Measurements from ENCODE around the gene MAP7D2. TPM values are rescaled to one million over a fixed set of nuclear protein-coding genes. Genes with fewer than 3 reads are reported as not detected.

The MAP7D2 gene
- total RNA-seq, 4 donors from 2014 or later: 0.19 to 0.83 (median 0.44) TPM

GRCh38 chrX:20015945-20016615 lies 100.6 kb downstream of the MAP7D2 start:
- no peaks in the 10 kb centered on the region for H3K36me3 ChIP-seq
- TF ChIP-seq POLR2A (IDR thresholded peaks at IDR 0.05; ENCODE audit: low read depth): no peak
- no peak overlapping the region for H3K4me3 ChIP-seq
- intact Hi-C loops (cut with DNase I): no loop called here
- WGBS: 70% methylated on average over 9 of the region's 9 CpGs
- no peak overlapping the region for H3K27ac ChIP-seq (replicated peaks in 1 of 4)
- no peak for DNase-seq (ENCODE audit: extremely low spot score)
- no peaks in the 10 kb centered on the region for H3K27me3 ChIP-seq
- H3K9me3 ChIP-seq: peaks cover 0 to 24% (median 0%) of the 10 kb centered on the region in 4 donors
- H3K4me1 ChIP-seq: no peaks in the 10 kb centered on the region

GRCh38 chrX:20015422-20015821 lies 101.3 kb downstream of the MAP7D2 start:
- Histone ChIP-seq H3K27ac (replicated peaks in 1 of 4) (no peak overlapping the region), H3K27me3 (no peaks in the 10 kb centered on the region), H3K9me3 (peaks cover 0 to 24% (median 0%) of the 10 kb centered on the region in 4 donors), H3K4me1 (no peaks in the 10 kb centered on the region), H3K36me3 (no peaks in the 10 kb centered on the region), H3K4me3 (no peak overlapping the region)
- 33% methylated on average over 1 of the region's 1 CpG for WGBS
- no peak for DNase-seq (ENCODE audit: extremely low spot score)
- no peak for TF ChIP-seq EP300 (IDR thresholded peaks at IDR 0.05)
- TF ChIP-seq POLR2A (IDR thresholded peaks at IDR 0.05; ENCODE audit: low read depth): no peak
- TF ChIP-seq POLR2AphosphoS5 (IDR thresholded peaks at IDR 0.05): no peak
- no peak for TF ChIP-seq CTCF (IDR thresholded peaks at IDR 0.05)
- intact Hi-C loops (cut with DNase I): no loop called here

GRCh38 chrX:20011608-20012007 lies 105.1 kb downstream of the MAP7D2 start:
- Histone ChIP-seq H3K36me3 (no peaks in the 10 kb centered on the region), H3K4me1 (no peaks in the 10 kb centered on the region), H3K9me3 (peaks cover 0 to 20% (median 0%) of the 10 kb centered on the region in 4 donors), H3K27ac (replicated peaks in 1 of 4) (no peak overlapping the region), H3K4me3 (no peak overlapping the region), H3K27me3 (no peaks in the 10 kb centered on the region)
- intact Hi-C loops (cut with DNase I): no loop called here
- TF ChIP-seq POLR2A (IDR thresholded peaks at IDR 0.05; ENCODE audit: low read depth) (no peak), POLR2AphosphoS5 (IDR thresholded peaks at IDR 0.05) (no peak), CTCF (IDR thresholded peaks at IDR 0.05) (no peak), EP300 (IDR thresholded peaks at IDR 0.05) (no peak)
- WGBS: 83% methylated on average over 4 of the region's 4 CpGs
- no peak for DNase-seq (ENCODE audit: extremely low spot score)

GRCh38 chrX:20007962-20008622 lies 108.6 kb downstream of the MAP7D2 start:
- DNase-seq (ENCODE audit: extremely low spot score): no peak
- Histone ChIP-seq H3K4me1 (no peaks in the 10 kb centered on the region), H3K4me3 (no peak overlapping the region), H3K27me3 (no peaks in the 10 kb centered on the region), H3K27ac (replicated peaks in 1 of 4) (no peak overlapping the region), H3K9me3 (no peaks in the 10 kb centered on the region), H3K36me3 (no peaks in the 10 kb centered on the region)
- no peak for TF ChIP-seq POLR2AphosphoS5 (IDR thresholded peaks at IDR 0.05)
- no peak for TF ChIP-seq EP300 (IDR thresholded peaks at IDR 0.05)
- TF ChIP-seq POLR2A (IDR thresholded peaks at IDR 0.05; ENCODE audit: low read depth): no peak
- TF ChIP-seq CTCF (IDR thresholded peaks at IDR 0.05): no peak
- 79% methylated on average over 7 of the region's 7 CpGs for WGBS
- intact Hi-C loops (cut with DNase I): no loop called here

- WGBS: 79% methylated on average over 2 of the region's 2 CpGs
- DNase-seq (ENCODE audit: extremely low spot score): no peak
- H3K36me3 ChIP-seq: no peaks in the 10 kb centered on the region
- H3K4me1 ChIP-seq: no peaks in the 10 kb centered on the region
- TF ChIP-seq EP300 (IDR thresholded peaks at IDR 0.05) (no peak), CTCF (IDR thresholded peaks at IDR 0.05) (no peak), POLR2AphosphoS5 (IDR thresholded peaks at IDR 0.05) (no peak), POLR2A (IDR thresholded peaks at IDR 0.05; ENCODE audit: low read depth) (no peak)
- H3K9me3 ChIP-seq: no peaks in the 10 kb centered on the region
- intact Hi-C loops (cut with DNase I): no loop called here
- H3K4me3 ChIP-seq: no peak overlapping the region
- H3K27ac ChIP-seq (replicated peaks in 1 of 4): no peak overlapping the region
- no peaks in the 10 kb centered on the region for H3K27me3 ChIP-seq
Observed at GRCh38 chrX:20005883-20006282, 110.8 kb downstream of the MAP7D2 start.

All from esophagus muscularis mucosa (tissue), 4 donors.